Nephron (organoid): ENCODE measurements around the gene DGUOK.

Experiments
- H3K27ac Mint-ChIP-seq, 3 experiments: 2 replicates each; pipeline ENCODE4 v1.8.0; 2020; ENCODE audit warnings: mixed read lengths in 3 of 3, mild to moderate bottlenecking in 2 of 3, moderate library complexity in 1 of 3
- H3K27me3 Mint-ChIP-seq: 2 replicates; pipeline ENCODE4 v1.8.0; 2021; ENCODE audit warnings: low read depth, mild to moderate bottlenecking, moderate library complexity, mixed read lengths
- H3K36me3 Mint-ChIP-seq: 2 replicates; pipeline ENCODE4 v1.8.0; 2020; ENCODE audit warnings: low read depth, mixed read lengths
- H3K4me1 Mint-ChIP-seq: 2 replicates; pipeline ENCODE4 v1.8.0; 2020; ENCODE audit warnings: mixed read lengths
- H3K4me3 Mint-ChIP-seq, 3 experiments: 2 replicates each; pipeline ENCODE4 v1.8.0; 2020; ENCODE audit warnings: mild to moderate bottlenecking in 3 of 3, mixed read lengths in 3 of 3, moderate library complexity in 2 of 3
- H3K9me3 Mint-ChIP-seq: 2 replicates; pipeline ENCODE4 v1.8.0; 2020; ENCODE audit warnings: mixed read lengths
- TF ChIP-seq, protein P1 (sequence below), 3 experiments: fragments of 200-600 bp; sonication (generic); IDR thresholded peaks; one replicate each; pipeline ENCODE4 v1.5.0; 2021; ENCODE audit warnings: antibody characterized with exemption in 3 of 3; ENCODE audit not compliant: unreplicated experiment in 3 of 3

The DGUOK gene

GRCh38 chr2:73942664-73943063 lies 16.0 kb downstream of the DGUOK start:
- no peaks in the 10 kb centered on the region for H3K4me1 Mint-ChIP-seq
- no peaks in the 10 kb centered on the region for H3K9me3 Mint-ChIP-seq
- H3K4me3 Mint-ChIP-seq, result no peak overlapping the region
- no peaks in the 10 kb centered on the region for H3K27me3 Mint-ChIP-seq
- TF ChIP-seq, protein P1, sequence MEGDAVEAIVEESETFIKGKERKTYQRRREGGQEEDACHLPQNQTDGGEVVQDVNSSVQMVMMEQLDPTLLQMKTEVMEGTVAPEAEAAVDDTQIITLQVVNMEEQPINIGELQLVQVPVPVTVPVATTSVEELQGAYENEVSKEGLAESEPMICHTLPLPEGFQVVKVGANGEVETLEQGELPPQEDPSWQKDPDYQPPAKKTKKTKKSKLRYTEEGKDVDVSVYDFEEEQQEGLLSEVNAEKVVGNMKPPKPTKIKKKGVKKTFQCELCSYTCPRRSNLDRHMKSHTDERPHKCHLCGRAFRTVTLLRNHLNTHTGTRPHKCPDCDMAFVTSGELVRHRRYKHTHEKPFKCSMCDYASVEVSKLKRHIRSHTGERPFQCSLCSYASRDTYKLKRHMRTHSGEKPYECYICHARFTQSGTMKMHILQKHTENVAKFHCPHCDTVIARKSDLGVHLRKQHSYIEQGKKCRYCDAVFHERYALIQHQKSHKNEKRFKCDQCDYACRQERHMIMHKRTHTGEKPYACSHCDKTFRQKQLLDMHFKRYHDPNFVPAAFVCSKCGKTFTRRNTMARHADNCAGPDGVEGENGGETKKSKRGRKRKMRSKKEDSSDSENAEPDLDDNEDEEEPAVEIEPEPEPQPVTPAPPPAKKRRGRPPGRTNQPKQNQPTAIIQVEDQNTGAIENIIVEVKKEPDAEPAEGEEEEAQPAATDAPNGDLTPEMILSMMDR (IDR thresholded peaks at IDR 0.05; ENCODE audit: unreplicated experiment in 3 of 3), result no peak
- H3K27ac Mint-ChIP-seq, result no peak overlapping the region
- peaks cover 20% of the 10 kb centered on the region for H3K36me3 Mint-ChIP-seq

- H3K4me1 Mint-ChIP-seq, result no peaks in the 10 kb centered on the region
- H3K4me3 Mint-ChIP-seq, result no peak overlapping the region
- H3K36me3 Mint-ChIP-seq, result peaks cover 31% of the 10 kb centered on the region
- TF ChIP-seq, protein P1 (IDR thresholded peaks at IDR 0.05; ENCODE audit: unreplicated experiment in 3 of 3), result no peak
- H3K9me3 Mint-ChIP-seq, result no peaks in the 10 kb centered on the region
- H3K27ac Mint-ChIP-seq, result no peak overlapping the region
- H3K27me3 Mint-ChIP-seq, result no peaks in the 10 kb centered on the region
Measured at GRCh38 chr2:73944714-73945113, 18.0 kb downstream of the DGUOK start.

GRCh38 chr2:73946215-73946614 lies 19.5 kb downstream of the DGUOK start:
- no peaks in the 10 kb centered on the region for H3K4me1 Mint-ChIP-seq
- H3K27me3 Mint-ChIP-seq, result no peaks in the 10 kb centered on the region
- H3K36me3 Mint-ChIP-seq, result peaks cover 43% of the 10 kb centered on the region
- TF ChIP-seq, protein P1 (IDR thresholded peaks at IDR 0.05; ENCODE audit: unreplicated experiment in 3 of 3), result no peak
- no peak overlapping the region for H3K27ac Mint-ChIP-seq
- no peaks in the 10 kb centered on the region for H3K9me3 Mint-ChIP-seq
- H3K4me3 Mint-ChIP-seq, result no peak overlapping the region

DNA sequence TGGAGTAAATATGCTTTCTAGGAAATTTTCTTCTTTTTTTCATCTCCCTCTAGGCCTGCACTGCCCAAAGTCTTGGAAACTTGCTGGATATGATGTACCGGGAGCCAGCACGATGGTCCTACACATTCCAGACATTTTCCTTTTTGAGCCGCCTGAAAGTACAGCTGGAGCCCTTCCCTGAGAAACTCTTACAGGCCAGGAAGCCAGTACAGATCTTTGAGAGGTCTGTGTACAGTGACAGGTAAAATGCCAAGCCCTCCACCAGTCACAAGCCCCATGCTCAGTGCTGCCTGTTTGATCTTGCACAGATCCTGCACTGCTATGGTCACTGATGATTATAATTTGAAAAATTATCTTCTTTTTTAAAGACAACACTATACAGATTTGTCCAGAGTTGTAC lies 20.0 kb downstream of the DGUOK start:
- TF ChIP-seq, protein P1 (IDR thresholded peaks at IDR 0.05; ENCODE audit: unreplicated experiment in 3 of 3), result no peak
- H3K4me1 Mint-ChIP-seq, result no peaks in the 10 kb centered on the region
- H3K27me3 Mint-ChIP-seq, result no peaks in the 10 kb centered on the region
- no peaks in the 10 kb centered on the region for H3K9me3 Mint-ChIP-seq
- no peak overlapping the region for H3K27ac Mint-ChIP-seq
- peaks cover 44% of the 10 kb centered on the region for H3K36me3 Mint-ChIP-seq
- no peak overlapping the region for H3K4me3 Mint-ChIP-seq

- Mint-ChIP-seq H3K36me3 (peaks cover 48% of the 10 kb centered on the region), H3K9me3 (no peaks in the 10 kb centered on the region)
Measured at GRCh38 chr2:73947412-73948018, 20.8 kb downstream of the DGUOK start.

GRCh38 chr2:73949802-73950201 lies 23.1 kb downstream of the DGUOK start:
- Mint-ChIP-seq H3K4me3 (no peak overlapping the region), H3K27ac (no peak overlapping the region), H3K4me1 (no peaks in the 10 kb centered on the region), H3K36me3 (peaks cover 54% of the 10 kb centered on the region), H3K9me3 (no peaks in the 10 kb centered on the region), H3K27me3 (no peaks in the 10 kb centered on the region)
- TF ChIP-seq, protein P1 (IDR thresholded peaks at IDR 0.05; ENCODE audit: unreplicated experiment in 3 of 3), result no peak

More at GRCh38 chr2:73947412-73948018, 20.8 kb downstream of the DGUOK start:
- Mint-ChIP-seq H3K4me1 (no peaks in the 10 kb centered on the region), H3K4me3 (no peak overlapping the region), H3K27me3 (no peaks in the 10 kb centered on the region), H3K27ac (no peak overlapping the region)
- TF ChIP-seq, protein P1 (IDR thresholded peaks at IDR 0.05; ENCODE audit: unreplicated experiment in 3 of 3), result no peak
